HG03457 (cell line): Measurements from ENCODE around the gene DMAC2.
A peak's percentile ranks its signal among the peaks of the same experiment; 100 is the strongest.
"Not testable (repeated sequence)": the region's sequence is repeated elsewhere in the genome, so short reads cannot be mapped to it uniquely, and the experiment has no call there.

Experiments
- ATAC-seq: cut with Tn5 transposase; IDR thresholded peaks from one replicate; pipeline ENCODE4 v1.9.1; 2021; ENCODE audit warnings: moderate number of reproducible peaks; ENCODE audit not compliant: unreplicated experiment

The DMAC2 gene

GRCh38 chr19:41439441-41440222, at the start of gene DMAC2:
DMAC2 (minus strand) TSS chr19:41439912; CDS start chr19:41439899, 13 bp downstream.
- ATAC-seq, result peak; percentile 70

DNA sequence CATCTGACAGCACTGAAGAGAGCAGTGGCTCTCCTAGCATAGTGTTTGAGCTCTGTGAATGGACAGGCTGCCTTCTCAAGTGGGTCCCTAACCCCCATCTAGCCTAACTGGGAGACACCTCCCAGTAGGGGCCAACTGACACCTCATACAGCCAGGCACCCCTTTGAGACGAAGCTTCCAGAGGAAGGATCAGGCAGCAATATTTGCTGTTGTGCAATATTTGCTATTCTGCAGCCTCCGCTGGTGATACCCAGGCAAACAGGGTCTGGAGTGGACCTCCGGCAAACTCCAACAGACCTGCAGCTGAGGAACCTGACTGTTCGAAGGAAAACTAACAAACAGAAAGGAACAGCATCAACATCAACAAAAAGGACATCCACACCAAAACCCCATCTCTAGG, 47.2 kb upstream of the DMAC2 start:
- not testable (repeated sequence) for ATAC-seq

DNA sequence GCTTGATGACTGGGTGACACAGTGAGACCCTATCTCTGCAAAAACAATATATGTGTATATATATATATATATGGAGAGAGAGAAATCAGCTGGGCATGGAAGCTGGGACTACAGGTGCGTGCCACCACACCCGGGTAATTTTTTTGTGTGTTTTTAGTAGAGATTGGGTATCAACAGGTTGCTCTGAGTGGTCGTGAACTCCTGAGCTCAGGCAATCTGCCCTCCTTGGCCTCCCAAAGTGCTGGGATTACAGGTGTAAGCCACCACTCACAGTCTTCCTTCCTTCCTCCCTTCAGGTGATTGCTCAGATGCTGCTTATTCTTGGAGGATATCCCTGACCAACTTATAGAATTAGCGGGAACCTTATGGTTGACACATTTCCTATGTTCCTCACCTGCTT, 45.1 kb upstream of the DMAC2 start:
- no peak for ATAC-seq

- ATAC-seq, result no peak
Observed at GRCh38 chr19:41480336-41480735, 40.6 kb upstream of the DMAC2 start.

DNA sequence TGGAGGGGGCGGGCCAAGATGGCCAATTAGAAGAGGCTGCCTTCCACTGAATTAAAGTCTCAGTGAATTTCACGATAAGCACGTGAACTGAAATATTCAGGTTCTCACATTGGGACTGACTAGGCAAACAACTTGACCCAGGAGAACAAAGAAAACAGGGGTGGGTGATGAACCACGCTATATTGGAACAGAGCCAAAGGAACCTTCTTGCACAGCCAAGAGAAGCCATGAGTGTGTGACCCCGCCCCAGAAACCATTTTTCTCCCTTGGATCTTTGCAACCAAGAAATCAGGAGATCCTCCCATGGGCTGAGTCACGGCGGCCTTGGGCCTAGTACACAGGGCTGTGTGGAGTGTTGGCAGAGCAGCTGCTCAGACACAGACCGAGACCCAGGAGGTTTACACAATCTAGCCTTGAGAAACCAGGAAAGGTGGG, 40.1 kb upstream of the DMAC2 start:
- ATAC-seq, result no peak

DNA sequence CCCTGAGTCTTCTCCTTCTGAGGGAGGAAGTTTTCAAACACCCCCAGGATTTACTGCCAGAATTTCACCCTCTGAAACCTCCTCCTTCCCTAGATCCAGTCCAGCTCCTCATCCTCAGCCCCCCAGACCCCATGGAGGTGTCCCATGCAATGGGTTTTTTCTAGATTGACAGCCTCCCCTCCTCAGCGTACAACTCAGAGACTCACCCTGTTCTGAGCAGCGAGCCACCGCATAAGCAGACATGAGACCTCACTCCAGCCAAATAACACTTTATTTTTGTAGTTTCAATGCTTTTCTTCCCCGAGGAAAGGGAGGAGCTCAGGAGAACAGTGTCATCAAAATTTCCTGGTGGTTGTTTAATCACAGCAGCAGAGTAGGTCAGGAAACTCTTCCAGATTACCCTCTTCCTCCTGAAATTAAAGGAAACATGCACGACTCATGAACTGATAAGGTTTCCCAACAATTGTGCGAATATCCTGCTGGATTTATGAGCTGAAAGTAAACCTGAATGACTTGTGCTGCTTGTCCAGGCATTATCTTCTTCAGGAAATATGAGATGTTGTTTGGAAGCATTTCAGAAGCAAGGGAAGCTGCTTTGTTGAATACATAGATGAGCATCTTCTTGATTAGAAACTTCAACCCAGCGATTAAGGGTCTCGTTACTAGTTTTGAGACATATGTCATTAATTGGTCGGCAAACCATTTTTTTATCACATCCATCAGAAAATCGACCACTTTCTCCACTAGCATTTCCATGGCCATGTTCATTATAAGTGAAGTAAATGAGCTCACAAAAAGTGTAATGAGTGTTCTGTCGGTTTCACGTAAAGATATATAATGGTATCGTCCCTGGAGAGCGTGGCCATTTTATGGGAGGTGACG, 39.4 kb upstream of the DMAC2 start:
- ATAC-seq, result no peak

GRCh38 chr19:41478171-41478570, 38.5 kb upstream of the DMAC2 start:
- ATAC-seq, result no peak

GRCh38 chr19:41476583-41476982, 36.9 kb upstream of the DMAC2 start:
- no peak for ATAC-seq

GRCh38 chr19:41463257-41464256, 23.8 kb upstream of the DMAC2 start:
- not testable (repeated sequence) for ATAC-seq

GRCh38 chr19:41462497-41462896, 22.8 kb upstream of the DMAC2 start:
- no peak for ATAC-seq

DNA sequence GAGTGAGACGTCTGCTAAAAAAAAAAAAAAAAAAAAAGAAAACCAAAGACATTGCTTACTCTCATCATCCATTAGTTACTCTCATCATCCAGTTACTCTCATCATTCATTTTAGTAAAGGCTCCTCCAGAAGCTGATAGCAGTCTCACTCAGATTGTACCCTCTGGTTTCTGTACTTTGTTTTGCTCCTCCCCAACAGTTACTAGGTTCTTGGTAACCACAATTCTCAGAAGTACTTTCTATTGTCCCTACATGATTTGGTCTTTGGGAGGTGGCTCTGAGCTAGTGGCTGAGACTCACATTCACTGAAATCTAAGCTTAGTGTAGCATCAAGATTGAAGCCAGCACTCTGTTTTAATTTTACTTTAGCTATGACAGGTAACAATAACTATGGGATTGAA, 17.5 kb upstream of the DMAC2 start:
- ATAC-seq, result no peak

DNA sequence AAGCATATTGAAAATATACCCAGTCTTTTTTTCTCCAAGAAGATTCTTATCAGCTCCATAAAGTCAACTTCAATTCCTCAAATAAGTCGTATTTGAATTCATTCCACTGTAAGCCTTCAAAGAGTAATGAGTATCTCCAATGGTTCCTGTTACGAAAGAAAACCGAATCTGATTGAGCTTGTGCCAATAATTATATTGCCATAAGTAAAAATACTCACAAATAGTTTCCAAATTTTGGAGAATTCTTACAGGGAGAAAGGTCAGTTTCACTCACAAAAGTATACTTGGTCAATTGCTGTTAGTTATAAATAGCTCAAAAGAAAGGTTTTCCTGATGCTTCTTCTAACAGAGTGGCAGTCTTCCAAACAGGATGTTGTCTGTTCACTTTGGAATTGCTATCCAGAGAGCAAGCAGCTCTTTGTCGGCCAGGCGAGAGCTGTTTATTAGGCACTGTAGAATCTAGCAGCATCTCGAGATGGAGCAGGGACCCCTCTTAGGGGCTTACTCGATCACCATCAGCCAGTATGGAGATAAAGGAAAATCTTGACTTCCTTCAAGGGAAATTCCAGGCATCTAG, 16.7 kb upstream of the DMAC2 start:
- no peak for ATAC-seq

GRCh38 chr19:41455936-41456335, 16.2 kb upstream of the DMAC2 start:
- no peak for ATAC-seq

- ATAC-seq, result no peak
Observed at GRCh38 chr19:41452584-41453275, 13.0 kb upstream of the DMAC2 start.

DNA sequence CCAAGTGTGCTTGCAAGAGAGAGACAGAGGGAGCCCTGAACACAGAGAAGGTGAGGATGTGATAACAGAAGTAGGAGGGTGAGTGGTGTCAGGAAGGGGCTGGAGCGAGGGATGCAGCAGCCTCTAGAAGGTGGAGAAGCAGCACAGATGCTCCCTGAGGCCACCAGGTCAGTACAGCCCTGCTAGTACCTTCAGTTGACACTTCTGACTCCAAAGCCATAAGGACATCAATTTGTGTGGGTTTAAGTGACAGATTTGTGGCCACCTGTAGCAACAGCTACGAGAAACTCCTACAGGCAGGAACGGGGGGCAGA, 10.1 kb upstream of the DMAC2 start:
- no peak for ATAC-seq

- no peak for ATAC-seq
Observed at GRCh38 chr19:41449079-41449864, 9.6 kb upstream of the DMAC2 start.

DNA sequence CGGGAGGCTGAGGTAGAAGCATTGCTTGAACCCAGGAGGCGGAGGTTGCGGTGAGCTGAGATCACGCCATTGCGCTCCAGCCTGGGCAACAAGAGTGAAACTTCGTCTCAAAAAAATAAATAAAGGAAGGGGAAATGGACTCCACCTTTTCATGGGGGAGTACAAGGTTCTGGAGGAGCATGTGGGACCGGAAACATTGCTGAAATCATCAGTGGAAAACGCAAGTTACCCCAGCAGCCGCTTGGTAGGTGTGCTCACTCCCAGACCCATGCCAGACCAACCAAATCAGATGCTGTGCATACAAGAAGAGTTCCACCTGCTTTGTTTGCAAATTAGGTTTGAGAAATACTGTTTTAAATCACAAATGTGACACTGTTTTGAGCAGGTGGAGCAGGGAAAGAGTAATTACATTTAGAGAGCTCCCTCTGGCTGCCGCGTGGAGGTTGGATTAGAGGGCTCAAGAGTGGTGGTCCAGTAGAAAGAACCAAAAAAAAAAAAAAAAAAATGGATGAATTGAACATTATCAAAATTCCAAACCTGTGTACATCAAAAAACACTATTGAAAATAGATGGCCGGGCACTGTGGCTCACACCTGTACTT, 8.1 kb upstream of the DMAC2 start:
- ATAC-seq, result no peak

GRCh38 chr19:41445575-41445974, 5.9 kb upstream of the DMAC2 start:
- no peak for ATAC-seq
